Measurements from ENCODE around the gene GAS5. TPM values are rescaled to one million over a fixed set of nuclear protein-coding genes. Genes with fewer than 3 reads are reported as not detected.
A peak's percentile ranks its signal among the peaks of the same experiment; 100 is the strongest.

The GAS5 gene
- total RNA-seq, result 100 to 1,000 TPM; 328 to 370 TPM

DNA sequence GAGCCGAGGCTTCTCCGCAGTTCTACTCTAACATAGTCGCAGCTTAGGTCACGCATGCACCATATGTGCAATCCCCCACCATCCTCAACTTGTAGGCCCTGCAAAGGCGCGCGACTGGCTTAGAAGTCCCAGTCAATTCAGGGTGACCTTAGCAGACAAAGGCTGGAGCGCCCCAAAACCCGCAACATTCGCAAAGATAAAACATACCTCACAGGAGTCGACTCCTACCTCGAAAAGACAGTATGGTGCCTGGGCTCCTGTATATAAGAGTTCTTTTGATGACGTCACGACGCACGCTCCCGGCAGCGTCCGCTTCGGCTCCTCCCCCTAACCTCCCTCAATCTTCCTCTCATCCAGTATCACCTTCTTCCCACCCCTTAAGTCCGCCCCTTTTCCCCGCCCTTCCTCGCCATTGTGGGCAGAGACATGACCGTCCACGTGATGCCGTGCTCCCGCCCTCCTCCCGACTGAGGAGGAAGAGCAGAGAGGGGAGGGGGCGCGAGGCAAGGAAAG, at the start of gene GAS5:
Gene GAS5, minus strand, starts transcription at position 237 of the 513 bp plus-strand sequence.
- ChIA-PET POLR2A (interaction anchor here (0.6 to 2.1 kb wide), 4 partner anchors 33 to 438 kb away, joined by 3 to 7 read pairs (median 4); partner anchors contain the start of genes CENPL, DARS2 and PRDX6), CTCF (interaction anchor here (0.8 to 1.2 kb wide), 2 partner anchors 40 to 155 kb away, joined by 3 to 4 read pairs; no protein-coding TSS in a partner anchor)
- Mint-ChIP-seq H3K9me3 (no peaks in the 10 kb centered on the region), H3K4me3 (peak within 1 kb of the TSS; percentile 95), H3K27ac (peak within 1 kb of the TSS; percentile 96), H3K4me1 (peaks cover 66% of the 10 kb centered on the region), H3K36me3 (ENCODE audit: low read depth) (peaks cover 58% of the 10 kb centered on the region), H3K27me3 (no peaks in the 10 kb centered on the region)
- DNase-seq, result peak; percentile 100

DNA sequence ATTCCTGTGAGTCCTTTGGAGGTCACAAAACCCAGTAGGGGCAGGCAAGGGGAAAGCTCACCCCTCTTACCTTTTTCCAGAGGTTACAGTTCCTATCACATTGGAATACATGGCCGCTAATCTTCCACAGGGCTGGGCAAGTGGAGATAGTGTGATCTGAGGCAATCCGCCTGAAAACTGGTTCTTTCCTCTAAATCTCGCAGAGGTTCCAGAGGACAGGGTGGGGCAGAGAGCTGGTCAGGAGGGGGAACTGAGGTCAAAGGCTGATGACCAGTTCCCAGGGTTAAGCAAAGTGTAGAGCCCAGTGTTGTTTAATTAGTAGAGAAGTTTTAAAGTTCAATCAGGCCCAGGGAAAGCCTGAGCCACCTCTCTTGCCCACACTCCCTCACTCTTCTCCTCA, 49.4 kb upstream of the GAS5 start, which contains the start of gene SERPINC1:
Gene SERPINC1, minus strand, starts transcription at position 179 of the 400 bp plus-strand sequence. Its CDS starts 68 bp downstream, at position 111.
- H3K27ac Mint-ChIP-seq, result peak within 1 kb of the TSS; percentile 7
- ChIA-PET POLR2A (no interaction called here), CTCF (interaction anchor here (1.0 kb wide), 1 partner anchor 17 kb away, joined by 3 read pairs; no protein-coding TSS in a partner anchor)
- no peak within 1 kb of the TSS for H3K4me3 Mint-ChIP-seq
- no peak for DNase-seq
- no peaks in the 10 kb centered on the region for H3K4me1 Mint-ChIP-seq
- no peaks in the 10 kb centered on the region for H3K27me3 Mint-ChIP-seq
- H3K36me3 Mint-ChIP-seq (ENCODE audit: low read depth), result no peaks in the 10 kb centered on the region
- no peaks in the 10 kb centered on the region for H3K9me3 Mint-ChIP-seq

DNA sequence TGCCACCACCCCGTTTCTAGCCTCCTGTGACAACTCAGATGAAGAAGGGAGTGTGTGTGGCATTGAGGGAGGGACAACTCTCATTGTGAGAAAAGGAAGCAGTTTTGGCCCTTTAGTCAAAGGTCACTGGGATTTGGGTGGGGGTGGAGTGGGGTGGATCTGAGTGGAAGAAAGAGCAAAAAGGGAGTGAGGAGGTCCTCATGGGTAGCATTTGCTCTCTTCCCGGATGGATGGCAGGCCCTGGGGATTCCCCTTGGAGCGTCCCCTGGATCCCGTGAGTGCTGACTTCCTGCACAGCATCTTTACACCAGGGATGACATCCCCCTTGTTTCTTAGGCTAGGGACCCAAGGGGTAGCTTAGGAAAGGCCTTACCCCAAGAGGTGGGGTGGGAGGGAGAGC, 48.9 kb upstream of the GAS5 start:
- H3K4me1 Mint-ChIP-seq, result no peaks in the 10 kb centered on the region
- no peak overlapping the region for H3K4me3 Mint-ChIP-seq
- H3K27me3 Mint-ChIP-seq, result no peaks in the 10 kb centered on the region
- H3K27ac Mint-ChIP-seq, result peak overlapping the region; percentile 7
- no peaks in the 10 kb centered on the region for H3K36me3 Mint-ChIP-seq (ENCODE audit: low read depth)
- no peak for DNase-seq
- CTCF ChIA-PET, result interaction anchor here (1.0 kb wide), 1 partner anchor 18 kb away, joined by 3 read pairs; no protein-coding TSS in a partner anchor
- POLR2A ChIA-PET, result no interaction called here
- H3K9me3 Mint-ChIP-seq, result no peaks in the 10 kb centered on the region

DNA sequence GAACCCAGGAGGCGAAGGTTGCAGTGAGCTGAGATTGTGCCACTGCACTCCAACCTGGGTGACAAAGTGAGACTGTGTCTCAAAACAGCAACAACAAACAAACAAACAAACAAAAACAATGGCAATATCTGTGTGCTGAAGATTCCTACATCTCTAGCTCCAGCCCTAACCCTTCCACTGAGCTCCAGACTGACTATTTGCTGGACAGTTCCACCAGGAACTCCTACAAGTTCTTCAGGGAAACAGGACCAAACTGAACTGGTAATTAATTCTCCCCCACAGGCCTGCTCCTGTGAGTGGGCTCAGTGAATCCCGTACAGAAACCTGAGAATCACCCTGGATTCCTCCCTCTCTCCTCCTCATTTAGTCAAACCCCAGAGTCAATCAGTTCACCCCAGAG, 47.8 kb upstream of the GAS5 start:
- ChIA-PET POLR2A (no interaction called here), CTCF (no interaction called here)
- Mint-ChIP-seq H3K36me3 (ENCODE audit: low read depth) (no peaks in the 10 kb centered on the region), H3K4me1 (no peaks in the 10 kb centered on the region), H3K27ac (no peak overlapping the region), H3K27me3 (no peaks in the 10 kb centered on the region), H3K9me3 (no peaks in the 10 kb centered on the region), H3K4me3 (no peak overlapping the region)
- DNase-seq, result no peak

DNA sequence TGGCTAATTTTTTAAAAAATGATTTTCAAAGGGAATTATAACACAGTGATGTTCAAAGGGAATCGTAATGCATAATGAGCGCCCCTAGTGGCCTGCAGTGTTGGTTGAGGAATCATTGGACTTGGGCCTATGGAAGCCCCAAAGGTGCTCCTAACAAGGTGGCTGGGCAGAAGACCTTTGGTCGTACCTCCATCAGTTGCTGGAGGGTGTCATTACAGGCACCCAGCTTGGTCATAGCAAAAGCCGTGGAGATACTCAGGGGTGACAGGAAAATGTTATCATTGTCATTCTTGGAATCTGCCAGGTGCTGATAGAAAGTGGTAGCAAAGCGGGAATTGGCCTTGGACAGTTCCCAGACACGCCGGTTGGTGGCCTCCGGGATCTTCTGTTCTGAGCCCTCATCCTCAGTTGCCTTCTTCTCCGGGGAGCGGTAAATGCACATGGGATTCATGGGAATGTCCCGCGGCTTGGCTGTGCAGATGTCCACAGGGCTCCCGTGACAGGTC, 46.6 kb upstream of the GAS5 start:
- Mint-ChIP-seq H3K36me3 (ENCODE audit: low read depth) (no peaks in the 10 kb centered on the region), H3K27me3 (no peaks in the 10 kb centered on the region), H3K27ac (no peak overlapping the region), H3K4me3 (no peak overlapping the region), H3K4me1 (no peaks in the 10 kb centered on the region), H3K9me3 (no peaks in the 10 kb centered on the region)
- POLR2A ChIA-PET, result no interaction called here
- DNase-seq, result peak; percentile 14
- CTCF ChIA-PET, result interaction anchor here (0.6 kb wide), 1 partner anchor 483 kb away, joined by 3 read pairs; no protein-coding TSS in a partner anchor

DNA sequence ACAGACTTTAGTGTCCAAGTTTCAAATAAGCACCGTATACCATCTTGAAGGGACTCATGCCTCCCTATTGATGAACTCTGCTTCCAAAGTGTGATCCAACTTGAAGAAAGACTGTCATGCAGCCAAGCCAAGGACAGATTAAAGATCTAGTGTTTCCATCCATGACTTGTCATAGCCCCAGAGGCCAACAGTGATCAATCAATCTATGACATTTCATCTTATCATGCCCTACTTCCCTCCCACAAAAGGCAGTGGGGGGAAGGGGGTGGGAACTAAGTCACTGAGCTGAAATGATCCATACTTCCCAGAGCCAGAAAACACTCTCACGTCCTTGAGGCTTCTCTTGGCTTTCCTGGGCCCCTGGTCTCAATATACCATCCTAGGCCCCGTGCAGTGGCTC, 45.3 kb upstream of the GAS5 start:
- CTCF ChIA-PET, result no interaction called here
- H3K36me3 Mint-ChIP-seq (ENCODE audit: low read depth), result no peaks in the 10 kb centered on the region
- H3K9me3 Mint-ChIP-seq, result no peaks in the 10 kb centered on the region
- no peak for DNase-seq
- no peak overlapping the region for H3K4me3 Mint-ChIP-seq
- H3K27ac Mint-ChIP-seq, result no peak overlapping the region
- H3K27me3 Mint-ChIP-seq, result no peaks in the 10 kb centered on the region
- POLR2A ChIA-PET, result no interaction called here
- H3K4me1 Mint-ChIP-seq, result no peaks in the 10 kb centered on the region

DNA sequence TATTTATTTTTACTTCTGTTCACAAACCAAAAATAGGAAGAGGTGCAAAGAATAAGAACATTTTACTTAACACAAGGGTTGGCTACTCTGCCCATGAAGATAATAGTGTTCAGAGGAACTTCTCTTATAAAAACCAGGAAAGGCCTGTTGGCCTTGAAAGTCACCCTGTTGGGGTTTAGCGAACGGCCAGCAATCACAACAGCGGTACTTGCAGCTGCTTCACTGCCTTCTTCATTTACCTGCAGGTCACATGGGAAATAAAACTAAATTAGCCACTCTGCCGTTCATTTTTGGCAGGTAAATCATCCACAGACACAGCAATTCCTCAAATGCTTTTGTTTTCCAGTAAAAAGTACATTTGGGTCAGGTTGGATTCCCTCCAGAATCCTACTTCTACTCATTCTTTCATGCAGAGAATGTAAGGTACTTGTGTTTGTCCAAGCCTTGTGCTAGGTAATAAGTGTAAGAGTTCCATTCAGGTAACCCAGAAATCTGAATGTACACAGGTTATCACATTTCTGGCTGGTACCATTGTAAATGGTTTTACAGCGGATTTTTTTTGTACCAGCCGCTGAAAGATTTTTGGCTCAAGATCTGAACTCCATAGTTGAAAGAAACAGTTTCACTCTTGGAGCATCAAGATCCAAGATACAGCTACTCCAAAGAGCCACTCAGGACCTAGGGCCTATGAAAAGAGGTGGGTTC, 36.2 kb upstream of the GAS5 start:
- CTCF ChIA-PET, result interaction anchor here (0.5 to 0.6 kb wide), 2 partner anchors 190 to 828 kb away, joined by 3 to 4 read pairs; no protein-coding TSS in a partner anchor
- H3K27me3 Mint-ChIP-seq, result no peaks in the 10 kb centered on the region
- peaks cover 3% of the 10 kb centered on the region for H3K4me1 Mint-ChIP-seq
- H3K4me3 Mint-ChIP-seq, result no peak overlapping the region
- H3K36me3 Mint-ChIP-seq (ENCODE audit: low read depth), result no peaks in the 10 kb centered on the region
- no peak for DNase-seq
- POLR2A ChIA-PET, result no interaction called here
- no peak overlapping the region for H3K27ac Mint-ChIP-seq
- H3K9me3 Mint-ChIP-seq, result no peaks in the 10 kb centered on the region

DNA sequence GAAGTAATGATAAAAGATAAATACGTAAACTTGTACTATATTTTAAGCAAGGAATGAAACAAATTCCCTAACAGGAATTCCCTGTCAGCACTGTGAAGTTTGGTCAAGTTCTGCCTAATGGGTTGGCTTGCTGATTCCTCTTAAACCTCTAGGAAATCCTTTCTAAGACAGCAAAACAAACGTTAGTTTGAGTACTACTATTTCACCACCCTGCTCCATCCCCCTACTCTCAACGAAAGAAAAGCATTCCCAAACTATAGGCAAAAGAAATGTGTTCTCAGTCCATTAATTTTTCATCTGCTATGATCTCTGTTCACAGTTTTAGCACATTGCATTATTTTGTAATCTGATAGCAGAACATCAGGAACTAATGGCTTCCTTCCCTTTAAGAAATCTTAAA, 33.2 kb upstream of the GAS5 start:
- H3K9me3 Mint-ChIP-seq, result no peaks in the 10 kb centered on the region
- H3K36me3 Mint-ChIP-seq (ENCODE audit: low read depth), result peaks cover 4% of the 10 kb centered on the region
- H3K4me3 Mint-ChIP-seq, result no peak overlapping the region
- peaks cover 3% of the 10 kb centered on the region for H3K4me1 Mint-ChIP-seq
- no peak overlapping the region for H3K27ac Mint-ChIP-seq
- DNase-seq, result no peak
- CTCF ChIA-PET, result no interaction called here
- POLR2A ChIA-PET, result no interaction called here
- H3K27me3 Mint-ChIP-seq, result no peaks in the 10 kb centered on the region

DNA sequence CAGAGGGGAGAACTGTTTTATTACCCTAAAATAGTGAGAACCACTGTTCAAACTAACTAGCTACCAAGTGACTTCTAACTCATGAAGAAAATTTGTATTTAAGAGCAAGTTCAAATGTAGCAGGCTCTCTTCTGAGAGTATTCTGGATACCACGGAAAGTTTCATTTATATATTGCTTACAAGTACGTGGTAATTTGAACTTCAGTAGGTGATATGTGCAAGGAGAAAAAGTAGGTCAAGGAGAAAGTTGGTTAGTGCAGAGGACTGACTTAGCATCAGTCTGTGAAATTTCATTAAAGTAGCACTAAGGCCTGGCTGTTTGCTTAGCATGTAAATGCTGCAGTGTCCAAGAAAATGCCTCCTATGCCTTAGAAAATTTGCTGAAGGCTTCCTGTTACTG, 32.6 kb upstream of the GAS5 start:
- H3K4me3 Mint-ChIP-seq, result no peak overlapping the region
- POLR2A ChIA-PET, result no interaction called here
- H3K27me3 Mint-ChIP-seq, result no peaks in the 10 kb centered on the region
- H3K36me3 Mint-ChIP-seq (ENCODE audit: low read depth), result peaks cover 4% of the 10 kb centered on the region
- DNase-seq, result no peak
- H3K9me3 Mint-ChIP-seq, result no peaks in the 10 kb centered on the region
- CTCF ChIA-PET, result no interaction called here
- H3K4me1 Mint-ChIP-seq, result peaks cover 3% of the 10 kb centered on the region
- H3K27ac Mint-ChIP-seq, result no peak overlapping the region

DNA sequence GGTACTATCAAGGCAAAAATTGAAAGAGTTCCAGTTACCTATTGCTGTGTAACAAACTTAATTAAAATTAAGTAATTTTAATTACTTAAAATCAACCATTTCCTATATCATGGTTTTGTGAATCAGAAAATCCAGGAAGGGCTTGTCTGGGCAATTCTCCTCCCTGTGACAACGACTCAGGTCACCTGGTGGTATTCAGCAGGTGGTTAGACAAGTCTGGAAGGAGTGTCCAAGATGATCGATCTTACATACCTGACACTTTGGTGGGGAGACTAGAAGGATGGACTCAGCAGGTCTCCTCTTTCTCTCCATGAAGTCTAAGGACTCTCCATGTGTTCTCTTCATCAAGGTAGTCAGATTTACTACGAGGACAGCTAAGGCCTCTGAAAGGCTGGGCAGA, 26.4 kb upstream of the GAS5 start:
- Mint-ChIP-seq H3K27me3 (no peaks in the 10 kb centered on the region), H3K4me1 (no peaks in the 10 kb centered on the region), H3K4me3 (no peak overlapping the region), H3K27ac (no peak overlapping the region), H3K36me3 (ENCODE audit: low read depth) (peaks cover 24% of the 10 kb centered on the region), H3K9me3 (no peaks in the 10 kb centered on the region)
- no peak for DNase-seq
- POLR2A ChIA-PET, result interaction anchor here (0.6 kb wide), 1 partner anchor 259 kb away, joined by 3 read pairs; no protein-coding TSS in a partner anchor
- CTCF ChIA-PET, result no interaction called here

DNA sequence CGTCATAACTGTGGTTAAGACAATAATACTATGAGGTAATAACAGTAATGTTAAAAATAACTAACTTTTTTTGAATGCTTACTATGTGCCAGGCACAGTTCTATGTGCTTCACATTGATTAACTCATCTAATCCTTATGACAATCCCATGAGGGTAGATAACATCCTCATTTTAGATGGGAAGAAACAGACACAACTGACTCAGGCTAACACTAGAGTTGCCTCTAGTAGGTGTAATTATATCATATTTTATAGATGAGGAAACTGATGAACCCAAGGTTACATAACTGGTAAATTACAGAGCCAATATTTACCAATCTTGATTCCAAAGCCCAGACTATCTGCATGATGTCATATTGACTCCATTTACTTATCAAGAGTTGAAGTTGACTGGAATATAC, 25.8 kb upstream of the GAS5 start:
- H3K4me3 Mint-ChIP-seq, result no peak overlapping the region
- peaks cover 24% of the 10 kb centered on the region for H3K36me3 Mint-ChIP-seq (ENCODE audit: low read depth)
- DNase-seq, result no peak
- no peaks in the 10 kb centered on the region for H3K4me1 Mint-ChIP-seq
- H3K27me3 Mint-ChIP-seq, result no peaks in the 10 kb centered on the region
- CTCF ChIA-PET, result no interaction called here
- no peak overlapping the region for H3K27ac Mint-ChIP-seq
- POLR2A ChIA-PET, result no interaction called here
- no peaks in the 10 kb centered on the region for H3K9me3 Mint-ChIP-seq

DNA sequence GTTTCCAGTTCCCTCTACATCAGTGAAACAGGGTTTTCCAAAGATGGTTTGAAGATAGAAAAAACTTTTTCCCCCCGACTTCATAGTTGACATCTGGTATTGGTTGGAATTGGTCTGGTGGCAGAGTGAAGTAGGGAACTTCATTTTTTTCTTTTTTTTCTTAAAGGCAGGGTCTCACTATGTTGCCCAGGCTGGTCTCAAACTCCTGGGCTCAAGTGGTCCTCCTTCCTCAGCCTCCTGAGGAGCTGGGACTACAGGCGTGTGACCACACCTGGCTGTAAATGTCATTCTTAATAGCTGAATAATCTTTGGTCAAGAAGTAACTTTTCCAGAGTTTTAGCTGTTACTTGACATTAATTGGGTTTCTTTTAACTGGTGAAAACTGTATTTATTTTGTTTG, 22.1 kb upstream of the GAS5 start:
- Mint-ChIP-seq H3K27ac (no peak overlapping the region), H3K9me3 (no peaks in the 10 kb centered on the region), H3K4me3 (no peak overlapping the region), H3K27me3 (no peaks in the 10 kb centered on the region), H3K4me1 (peaks cover 16% of the 10 kb centered on the region), H3K36me3 (ENCODE audit: low read depth) (peaks cover 48% of the 10 kb centered on the region)
- CTCF ChIA-PET, result interaction anchor here (0.8 to 1.2 kb wide), 2 partner anchors 8 to 58 kb away, joined by 3 read pairs; no protein-coding TSS in a partner anchor
- POLR2A ChIA-PET, result no interaction called here
- no peak for DNase-seq

DNA sequence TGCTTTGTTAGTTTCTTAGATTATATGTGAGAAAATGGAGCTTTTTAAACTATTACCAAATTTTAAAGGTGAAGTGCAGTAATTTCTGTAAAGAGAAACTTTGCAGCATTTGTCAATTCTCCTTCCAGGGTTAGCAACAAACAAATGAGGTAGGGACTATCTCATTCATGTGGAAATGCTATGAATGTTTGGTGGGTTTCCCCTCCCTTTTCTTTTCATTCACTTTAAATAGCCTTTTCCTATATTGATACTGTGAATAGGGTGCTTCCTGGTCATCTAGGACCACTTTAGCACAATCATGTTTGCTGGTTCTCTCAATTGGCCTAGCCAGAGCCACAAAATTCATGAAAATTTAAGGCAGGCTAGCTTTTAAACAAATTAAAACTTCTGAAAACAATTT, 21.0 kb upstream of the GAS5 start:
- ChIA-PET POLR2A (no interaction called here), CTCF (interaction anchor here (1.2 kb wide), 1 partner anchor 9 kb away, joined by 3 read pairs; no protein-coding TSS in a partner anchor)
- no peaks in the 10 kb centered on the region for H3K9me3 Mint-ChIP-seq
- DNase-seq, result no peak
- no peak overlapping the region for H3K27ac Mint-ChIP-seq
- H3K4me3 Mint-ChIP-seq, result no peak overlapping the region
- H3K27me3 Mint-ChIP-seq, result no peaks in the 10 kb centered on the region
- peaks cover 16% of the 10 kb centered on the region for H3K4me1 Mint-ChIP-seq
- H3K36me3 Mint-ChIP-seq (ENCODE audit: low read depth), result peaks cover 42% of the 10 kb centered on the region

All from activated CD4-positive, alpha-beta T cell treated with anti-CD3 and anti-CD28 coated beads, Interleukin-2, amount 10 ng/mL, durations not matched to agents 7 days and 5 days (primary cell).